H1 (cell line): ENCODE data around the gene CEP85L. TPM values are rescaled to one million over a fixed set of nuclear protein-coding genes. Genes with fewer than 3 reads are reported as not detected.

Experiments used
- CBX5 ChIP-seq: fragments of 300-800, 300-1000 bp; sonication (generic); IDR thresholded peaks from 2 replicates; pipeline ENCODE4 v1.7.1; 2016; ENCODE audit warnings: antibody characterized with exemption, low read length, low read depth
- CHD7 ChIP-seq: fragments of 300-600 bp; sonication (generic); IDR thresholded peaks from 2 replicates; pipeline ENCODE4 v1.7.1; 2012; ENCODE audit warnings: low read length, moderate library complexity, mild to moderate bottlenecking, inconsistent platforms; ENCODE audit not compliant: insufficient replicate concordance
- HDAC2 ChIP-seq, 2 experiments: fragments of 300-600 bp in 1 of 2; sonication (generic) in 1 of 2; IDR thresholded peaks; 2 replicates each; pipeline ENCODE4 v1.6.1; 2011 to 2012; ENCODE audit warnings: low read depth in 2 of 2, low read length in 2 of 2, mild to moderate bottlenecking in 2 of 2, moderate library complexity in 2 of 2, borderline replicate concordance in 1 of 2, inconsistent platforms in 1 of 2
- KDM5A ChIP-seq: fragments of 200-600 bp; IDR thresholded peaks from 2 replicates; pipeline ENCODE4 v1.7.1; 2012; ENCODE audit warnings: mild to moderate bottlenecking, low read length, inconsistent platforms, mixed read lengths
- NANOG ChIP-seq: IDR thresholded peaks from 2 replicates; pipeline ENCODE4 v1.6.1; 2011; ENCODE audit warnings: low read length, low read depth, mild to moderate bottlenecking, inconsistent platforms; ENCODE audit not compliant: insufficient read depth, poor library complexity, severe bottlenecking
- SP4 ChIP-seq: IDR thresholded peaks from 2 replicates; pipeline ENCODE4 v1.6.1; 2012; ENCODE audit warnings: low read length, inconsistent platforms
- TAF7 ChIP-seq: optimal IDR thresholded peaks from 2 replicates; pipeline ENCODE3; 2011; ENCODE audit warnings: low read depth, mild to moderate bottlenecking, inconsistent platforms, low read length, moderate library complexity, borderline replicate concordance
- TCF12 ChIP-seq: IDR thresholded peaks from 2 replicates; pipeline ENCODE4 v1.6.1; 2011; ENCODE audit warnings: low read depth, mild to moderate bottlenecking, low read length
- USF2 ChIP-seq: IDR thresholded peaks from 2 replicates; pipeline ENCODE4 v1.6.1; 2011; ENCODE audit warnings: low read length, improper control_type of control experiment
- polyA plus RNA-seq, 7 experiments: library from polyadenylated mRNA; depleted of rRNA in 3 of 7; stranded (reverse) in 5 of 7; unstranded in 2 of 7; fragments of >200 nt in 5 of 7; fragments of 200-250 nt in 2 of 7; gene quantifications; 1 replicate in 5 of 7; 2 replicates in 1 of 7; 4 replicates in 1 of 7; pipeline versions ENCODE4 v1.2.1 to v1.2.3, GENCODE V29; 2011 to 2013; ENCODE audit warnings: missing spikeins in 2 of 7, mixed read lengths in 2 of 7
- total RNA-seq: library from RNA; stranded (reverse); fragmentation: NEBNext Ultra II Directional; extraction: Animal tissue kit (Norgen Biotek cat#: 25700); gene quantifications from 2 replicates; pipeline ENCODE4 v1.2.1, GENCODE V29; 2021

Gene CEP85L
- total and polyA plus RNA-seq, 2 of the 8 experiments (the other 6 are each of a cell fraction or from before 2014, with no cell fraction given) = 3.2 to 27.6 TPM

DNA sequence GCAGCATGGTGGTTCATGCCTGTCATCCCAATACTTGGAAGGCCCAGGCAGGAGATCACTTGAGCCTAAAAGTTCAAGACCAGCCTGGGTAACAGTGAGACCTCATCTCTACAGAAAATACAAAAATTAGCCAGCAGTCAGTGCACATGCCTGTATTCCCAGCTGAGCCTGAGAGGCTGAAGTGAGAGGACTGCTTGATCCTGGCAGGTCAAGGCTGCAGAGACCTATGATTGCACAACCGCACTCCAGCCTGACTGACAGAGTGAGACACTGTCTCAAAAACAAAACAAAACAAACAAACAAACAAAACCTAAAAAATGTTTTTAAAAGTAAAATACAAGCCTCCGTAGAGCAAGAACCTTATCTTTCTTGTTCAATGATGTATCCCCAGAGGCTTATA, 6.0 kb downstream of the CEP85L start (continued):
- TF ChIP-seq CHD7 = no peak
- no peak for TF ChIP-seq NANOG
- TF ChIP-seq SP4 = no peak
- no peak for TF ChIP-seq HDAC2 (IDR thresholded peaks at IDR 0.05; ENCODE audit: borderline replicate concordance in 1 of 2, low read depth in 2 of 2, low read length in 2 of 2)
- TF ChIP-seq CBX5 = no peak
- no peak for TF ChIP-seq TCF12
- TF ChIP-seq TAF7 = no peak
- no peak for TF ChIP-seq USF2
- no peak for TF ChIP-seq KDM5A
